ENCODE results near the gene ALPL.
A peak's percentile ranks its signal among the peaks of the same experiment; 100 is the strongest.
"Not testable (repeated sequence)": the region's sequence is repeated elsewhere in the genome, so short reads cannot be mapped to it uniquely, and the experiment has no call there.

ALPL gene

GRCh38 chr1:21509351-21510112 is at the start of gene ALPL:
TSS of gene ALPL (plus strand) at chr1:21509423. CDS start at chr1:21554082, 44,659 bp downstream.
- DNase-seq, result no peak

GRCh38 chr1:21465127-21465526 is 44.1 kb upstream of the ALPL start:
- DNase-seq, result not testable (repeated sequence)

DNA sequence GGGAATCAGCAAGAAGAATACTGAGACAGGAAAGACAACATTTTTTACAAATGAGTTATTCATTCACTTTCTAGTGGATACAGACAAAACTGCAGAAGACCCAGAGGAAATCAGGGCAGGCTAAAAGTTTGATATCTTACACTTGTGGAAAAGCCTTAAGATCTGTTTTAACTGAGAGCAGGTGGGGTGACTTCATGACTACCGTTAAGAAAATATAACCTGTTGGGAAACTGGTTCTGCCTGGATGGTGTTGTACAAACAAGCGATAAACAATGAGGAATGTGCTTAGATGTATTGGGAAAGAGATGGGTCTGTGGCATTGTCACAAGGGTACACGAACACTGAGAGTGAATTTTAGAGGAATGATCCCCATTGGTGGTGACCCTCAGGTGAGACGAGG is 41.3 kb upstream of the ALPL start:
- DNase-seq, result not testable (repeated sequence)

GRCh38 chr1:21468599-21468998 is 40.6 kb upstream of the ALPL start:
- peak; percentile 14 for DNase-seq

- DNase-seq, result no peak
Measured at GRCh38 chr1:21469581-21469980, 39.6 kb upstream of the ALPL start.

GRCh38 chr1:21472861-21473260 is 36.4 kb upstream of the ALPL start:
- no peak for DNase-seq

- DNase-seq, result no peak
Measured at GRCh38 chr1:21478356-21478755, 30.9 kb upstream of the ALPL start.

GRCh38 chr1:21483881-21484280 is 25.3 kb upstream of the ALPL start:
- not testable (repeated sequence) for DNase-seq

GRCh38 chr1:21489146-21489545 is 20.1 kb upstream of the ALPL start:
- no peak for DNase-seq

GRCh38 chr1:21490774-21491487 is 18.3 kb upstream of the ALPL start:
- peak; percentile 21 for DNase-seq

GRCh38 chr1:21491488-21492355 is 17.5 kb upstream of the ALPL start:
- no peak for DNase-seq

- no peak for DNase-seq
Measured at GRCh38 chr1:21492356-21492625, 16.9 kb upstream of the ALPL start.

- DNase-seq, result no peak
Measured at GRCh38 chr1:21494196-21494595, 15.0 kb upstream of the ALPL start.

GRCh38 chr1:21495225-21495820 is 13.9 kb upstream of the ALPL start:
- no peak for DNase-seq

GRCh38 chr1:21496063-21496462 is 13.2 kb upstream of the ALPL start:
- no peak for DNase-seq

GRCh38 chr1:21496886-21497285 is 12.3 kb upstream of the ALPL start:
- no peak for DNase-seq

DNA sequence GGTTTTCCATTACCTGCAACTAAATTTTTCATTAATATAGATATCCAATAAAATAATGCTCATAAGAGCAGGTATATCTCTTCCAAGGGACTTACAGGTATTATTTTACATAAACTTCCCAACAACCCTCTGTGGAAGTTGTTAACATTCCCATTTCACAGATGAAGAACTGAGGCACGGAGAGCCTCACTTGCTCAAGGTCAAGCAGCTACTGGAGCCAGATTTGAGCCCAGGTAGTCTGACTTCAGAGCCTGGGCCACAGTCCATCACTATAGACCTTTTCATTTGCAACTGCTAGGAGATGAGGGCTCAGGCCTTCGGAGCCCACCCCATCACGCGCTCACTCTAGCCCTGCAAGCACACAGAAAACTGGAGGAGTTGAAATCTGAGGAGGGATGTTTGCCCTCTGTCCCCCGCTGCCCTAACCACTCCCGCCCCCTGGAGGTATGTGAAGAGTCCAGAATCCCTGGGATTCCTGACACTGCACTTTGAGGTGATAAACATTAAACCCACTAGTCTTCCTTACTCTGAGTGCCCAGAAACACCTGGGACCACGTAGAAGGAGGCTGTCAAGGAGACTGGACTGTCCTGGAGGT is 11.7 kb upstream of the ALPL start:
- DNase-seq, result no peak

DNA sequence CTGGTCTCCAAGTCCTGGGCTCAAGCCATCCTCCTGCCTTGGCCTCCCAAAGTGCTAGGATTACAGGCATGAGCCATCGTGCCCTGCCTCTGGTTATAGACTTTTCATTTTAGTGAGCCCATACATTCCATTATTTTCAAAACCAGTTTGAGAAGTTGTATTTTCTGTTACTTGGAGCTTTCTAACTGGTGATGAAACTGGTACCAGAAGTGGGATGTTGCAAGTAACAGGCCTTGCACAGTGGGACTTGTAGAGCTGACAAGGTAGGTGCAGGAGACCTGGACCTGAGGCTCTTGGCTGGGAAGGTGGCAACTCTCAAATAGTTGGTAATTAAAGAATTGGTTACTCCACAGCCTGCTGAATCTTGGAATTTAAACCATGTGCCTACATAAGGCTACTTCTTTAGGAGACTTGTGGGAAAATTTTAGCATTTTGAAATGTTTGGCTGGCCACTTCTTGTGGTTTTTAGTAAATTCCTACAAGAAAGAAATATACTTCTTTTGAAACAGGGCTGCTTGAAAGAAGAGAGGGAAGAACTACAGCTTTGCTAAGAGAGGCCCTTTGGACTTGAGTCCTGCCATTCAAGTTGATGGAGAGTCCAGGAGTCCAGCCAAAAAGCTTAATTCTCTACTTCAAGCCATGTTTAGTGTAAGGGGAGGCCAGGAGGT is 9.8 kb upstream of the ALPL start:
- DNase-seq, result no peak

- DNase-seq, result no peak
Measured at GRCh38 chr1:21503706-21504377, 5.4 kb upstream of the ALPL start.

DNA sequence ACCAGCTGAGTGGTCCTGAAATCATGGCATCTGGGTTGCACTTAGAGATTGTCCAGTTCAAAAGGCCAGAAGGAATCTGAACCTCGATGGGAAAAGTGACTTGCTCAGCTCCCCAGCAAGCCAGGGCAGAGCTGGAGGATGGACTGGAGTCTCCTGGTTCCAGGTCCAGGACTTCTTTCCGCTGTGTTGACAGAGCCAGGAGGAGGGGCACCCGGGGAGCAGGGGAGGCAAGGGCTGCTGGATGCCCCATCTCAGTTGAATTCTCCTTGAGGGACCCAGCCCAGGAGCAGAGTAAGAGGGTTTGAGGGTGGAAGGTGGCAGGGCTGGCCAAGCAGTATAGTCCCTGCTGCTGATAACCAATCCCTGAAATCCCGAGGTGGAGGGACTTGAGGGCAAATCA is 2.4 kb upstream of the ALPL start:
- no peak for DNase-seq

DNA sequence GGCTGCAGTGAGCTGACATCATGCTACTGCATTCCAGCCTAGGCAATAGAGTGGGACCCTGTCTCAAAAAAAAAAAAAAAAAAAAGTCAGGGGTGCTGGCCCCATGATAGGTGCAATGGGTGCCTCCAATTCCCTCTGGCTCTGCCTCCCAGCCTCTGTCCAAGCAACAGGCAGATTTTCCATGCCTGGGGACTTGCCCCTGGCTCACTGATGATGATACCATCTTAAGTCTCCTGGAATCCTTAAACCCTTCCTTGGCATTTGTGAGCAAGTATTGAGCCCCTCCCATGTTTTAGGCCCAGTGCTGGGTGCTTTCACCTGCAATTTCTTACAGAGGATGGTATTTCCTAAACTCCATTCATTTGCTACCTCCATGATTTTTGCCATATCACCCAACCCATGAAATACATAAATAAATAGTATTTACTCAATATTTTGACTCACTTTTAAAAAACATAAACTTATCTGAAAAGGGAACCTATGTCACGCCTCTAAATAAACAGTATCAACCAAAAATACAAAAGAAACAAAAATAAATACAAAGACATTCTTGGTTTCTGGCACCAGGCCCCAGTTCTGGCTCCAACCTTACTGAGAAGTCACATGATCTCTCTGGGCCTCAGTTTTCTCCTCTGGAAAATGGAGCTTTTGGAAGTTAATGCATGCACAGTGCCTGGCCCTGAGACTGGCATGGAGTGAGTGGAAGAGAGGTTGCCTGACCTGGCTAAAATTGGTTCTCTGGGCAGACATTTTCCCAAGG is 1.5 kb upstream of the ALPL start:
- DNase-seq, result no peak

Measured in activated naive CD4-positive, alpha-beta T cell treated with Interleukin-2 at 50 U/mL for 16 hours (primary cell).